ENCODE data around the gene IL6ST. TPM values are rescaled to one million over a fixed set of nuclear protein-coding genes. Genes with fewer than 3 reads are reported as not detected.

Gene IL6ST
- total and polyA plus RNA-seq, 2 donors: 94.1 to 95.9 TPM

DNA sequence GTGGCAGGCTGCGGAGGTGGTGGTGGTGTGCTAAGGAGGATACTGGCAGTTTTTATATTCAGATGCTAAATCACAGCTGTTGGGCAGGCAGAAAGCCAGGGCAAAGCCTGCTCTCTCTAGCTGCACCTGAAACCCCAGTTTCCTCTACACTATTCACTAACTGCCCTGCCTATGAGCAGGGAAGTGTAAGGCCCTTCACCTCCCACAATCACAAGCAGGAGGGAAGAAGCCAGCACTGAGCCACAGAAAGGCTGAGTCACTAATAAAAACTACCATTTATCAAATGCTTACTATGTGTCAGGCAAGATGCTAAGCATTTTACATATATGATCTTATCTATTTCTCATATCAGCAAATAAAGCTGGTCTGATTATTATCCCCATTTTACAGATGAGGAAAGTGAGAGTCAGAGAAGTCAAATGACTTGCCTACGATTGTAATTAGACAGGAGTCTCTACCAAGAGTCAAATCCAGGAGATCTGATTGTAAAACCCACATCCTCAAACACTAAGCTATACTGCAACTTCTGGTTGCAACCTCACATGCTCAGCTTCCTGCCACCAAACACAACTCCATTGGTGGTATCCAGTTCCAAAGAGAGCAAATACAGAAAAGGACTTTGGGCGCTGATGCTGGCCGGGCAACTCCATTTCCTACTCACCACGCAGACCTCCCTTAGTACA lies 17.7 kb upstream of the IL6ST start:
- H3K27me3 ChIP-seq (ENCODE audit: control insufficient read depth in 2 of 2, insufficient read depth in 1 of 2, low read length in 1 of 2): no peaks in the 10 kb centered on the region
- peak overlapping the region; percentile 33 to 69 for H3K27ac ChIP-seq (ENCODE audit: low read depth in 1 of 2, low read length in 1 of 2)
- H3K9me3 ChIP-seq (ENCODE audit: control insufficient read depth in 2 of 2, insufficient read depth in 1 of 2, low read length in 1 of 2): no peaks in the 10 kb centered on the region
- peak in 3 of 9 donors; percentile 35 to 81 (median 63) for DNase-seq (ENCODE audit: low read depth in 6 of 9, low spot score in 9 of 9)
- H3K4me1 ChIP-seq (ENCODE audit: control insufficient read depth in 2 of 2, insufficient read depth in 2 of 2, low read length in 2 of 2): peaks cover 0 to 12% of the 10 kb centered on the region in 2 donors
- WGBS: 55% methylated on average over 5 of the region's 5 CpGs
- H3K36me3 ChIP-seq (ENCODE audit: control insufficient read depth in 2 of 2, insufficient read depth in 2 of 2, low read length in 1 of 2): no peaks in the 10 kb centered on the region
- no peak overlapping the region for H3K4me3 ChIP-seq (ENCODE audit: low read length in 2 of 2)

- 87% methylated on average over 3 of the region's 3 CpGs for WGBS
- Histone ChIP-seq H3K4me1 (ENCODE audit: control insufficient read depth in 2 of 2, insufficient read depth in 2 of 2, low read length in 2 of 2) (peaks cover 0 to 12% of the 10 kb centered on the region in 2 donors), H3K4me3 (ENCODE audit: low read length in 2 of 2) (no peak overlapping the region), H3K27ac (ENCODE audit: low read depth in 1 of 2, low read length in 1 of 2) (peak overlapping the region; percentile 33 to 66), H3K27me3 (ENCODE audit: control insufficient read depth in 2 of 2, insufficient read depth in 1 of 2, low read length in 1 of 2) (no peaks in the 10 kb centered on the region), H3K36me3 (ENCODE audit: control insufficient read depth in 2 of 2, insufficient read depth in 2 of 2, low read length in 1 of 2) (no peaks in the 10 kb centered on the region), H3K9me3 (ENCODE audit: control insufficient read depth in 2 of 2, insufficient read depth in 1 of 2, low read length in 1 of 2) (no peaks in the 10 kb centered on the region)
- DNase-seq (ENCODE audit: low read depth in 6 of 9, low spot score in 9 of 9): no peak
Measured at GRCh38 chr5:56011835-56012234, 17.1 kb upstream of the IL6ST start.

GRCh38 chr5:56010431-56010830 lies 15.7 kb upstream of the IL6ST start:
- WGBS: 99% methylated on average over 3 of the region's 3 CpGs
- Histone ChIP-seq H3K36me3 (ENCODE audit: control insufficient read depth in 2 of 2, insufficient read depth in 2 of 2, low read length in 1 of 2) (no peaks in the 10 kb centered on the region), H3K27ac (ENCODE audit: low read depth in 1 of 2, low read length in 1 of 2) (no peak overlapping the region), H3K9me3 (ENCODE audit: control insufficient read depth in 2 of 2, insufficient read depth in 1 of 2, low read length in 1 of 2) (no peaks in the 10 kb centered on the region), H3K27me3 (ENCODE audit: control insufficient read depth in 2 of 2, insufficient read depth in 1 of 2, low read length in 1 of 2) (no peaks in the 10 kb centered on the region), H3K4me1 (ENCODE audit: control insufficient read depth in 2 of 2, insufficient read depth in 2 of 2, low read length in 2 of 2) (peaks cover 0 to 12% of the 10 kb centered on the region in 2 donors), H3K4me3 (ENCODE audit: low read length in 2 of 2) (no peak overlapping the region)
- DNase-seq (ENCODE audit: low read depth in 6 of 9, low spot score in 9 of 9): no peak

GRCh38 chr5:56006600-56006999 lies 11.8 kb upstream of the IL6ST start:
- DNase-seq (ENCODE audit: low read depth in 6 of 9, low spot score in 9 of 9): no peak
- Histone ChIP-seq H3K9me3 (ENCODE audit: control insufficient read depth in 2 of 2, insufficient read depth in 1 of 2, low read length in 1 of 2) (peaks cover 0 to 6% of the 10 kb centered on the region in 2 donors), H3K27ac (ENCODE audit: low read depth in 1 of 2, low read length in 1 of 2) (no peak overlapping the region), H3K4me3 (ENCODE audit: low read length in 2 of 2) (no peak overlapping the region), H3K4me1 (ENCODE audit: control insufficient read depth in 2 of 2, insufficient read depth in 2 of 2, low read length in 2 of 2) (no peaks in the 10 kb centered on the region), H3K36me3 (ENCODE audit: control insufficient read depth in 2 of 2, insufficient read depth in 2 of 2, low read length in 1 of 2) (no peaks in the 10 kb centered on the region), H3K27me3 (ENCODE audit: control insufficient read depth in 2 of 2, insufficient read depth in 1 of 2, low read length in 1 of 2) (no peaks in the 10 kb centered on the region)

DNA sequence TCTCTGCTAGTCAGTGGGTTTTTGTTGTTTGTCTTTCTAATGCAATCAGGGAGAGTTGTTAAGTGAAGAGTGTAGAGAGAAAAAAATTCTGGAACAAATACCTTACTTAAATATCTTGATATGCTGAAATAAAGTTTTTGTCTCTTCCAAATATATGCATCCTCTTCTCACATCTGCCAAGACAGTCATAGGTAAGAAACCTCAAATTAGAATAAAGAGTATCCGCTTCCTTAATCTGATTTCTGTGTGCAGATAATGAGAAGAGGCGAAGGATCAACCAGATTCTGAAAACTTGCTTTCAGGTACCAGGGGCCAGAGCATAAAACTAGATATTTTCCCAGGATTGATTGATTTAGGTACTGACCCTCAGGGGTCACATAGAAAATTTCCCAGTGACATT lies 11.3 kb upstream of the IL6ST start:
- Histone ChIP-seq H3K9me3 (ENCODE audit: control insufficient read depth in 2 of 2, insufficient read depth in 1 of 2, low read length in 1 of 2) (peaks cover 0 to 6% of the 10 kb centered on the region in 2 donors), H3K27me3 (ENCODE audit: control insufficient read depth in 2 of 2, insufficient read depth in 1 of 2, low read length in 1 of 2) (no peaks in the 10 kb centered on the region), H3K4me1 (ENCODE audit: control insufficient read depth in 2 of 2, insufficient read depth in 2 of 2, low read length in 2 of 2) (no peaks in the 10 kb centered on the region), H3K4me3 (ENCODE audit: low read length in 2 of 2) (no peak overlapping the region), H3K36me3 (ENCODE audit: control insufficient read depth in 2 of 2, insufficient read depth in 2 of 2, low read length in 1 of 2) (no peaks in the 10 kb centered on the region), H3K27ac (ENCODE audit: low read depth in 1 of 2, low read length in 1 of 2) (no peak overlapping the region)
- no peak for DNase-seq (ENCODE audit: low read depth in 6 of 9, low spot score in 9 of 9)
- 88% methylated on average over 2 of the region's 2 CpGs for WGBS

DNA sequence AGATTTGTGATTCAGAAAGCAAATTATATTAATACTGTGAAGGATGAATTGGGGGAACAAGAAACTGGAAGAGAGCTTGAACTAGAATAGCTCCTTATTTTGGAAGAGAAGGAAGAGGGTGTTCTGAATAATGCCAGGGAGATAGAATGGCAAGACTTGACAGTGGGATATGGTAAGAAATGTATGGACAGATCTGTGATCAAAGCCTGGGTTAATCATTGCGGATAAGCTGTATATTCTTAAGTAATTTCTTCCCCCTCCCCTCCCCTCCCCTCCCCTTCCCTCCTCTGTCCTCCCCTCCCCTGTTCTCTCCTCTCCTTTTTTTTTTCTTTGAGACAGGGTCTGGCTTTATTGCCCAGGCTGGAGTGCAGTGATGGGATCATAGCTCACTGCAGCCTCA lies 10.1 kb upstream of the IL6ST start:
- 94% methylated on average over 1 of the region's 1 CpG for WGBS
- no peaks in the 10 kb centered on the region for H3K27me3 ChIP-seq (ENCODE audit: control insufficient read depth in 2 of 2, insufficient read depth in 1 of 2, low read length in 1 of 2)
- no peak for DNase-seq (ENCODE audit: low read depth in 6 of 9, low spot score in 9 of 9)
- no peak overlapping the region for H3K27ac ChIP-seq (ENCODE audit: low read depth in 1 of 2, low read length in 1 of 2)
- H3K36me3 ChIP-seq (ENCODE audit: control insufficient read depth in 2 of 2, insufficient read depth in 2 of 2, low read length in 1 of 2): no peaks in the 10 kb centered on the region
- no peak overlapping the region for H3K4me3 ChIP-seq (ENCODE audit: low read length in 2 of 2)
- no peaks in the 10 kb centered on the region for H3K4me1 ChIP-seq (ENCODE audit: control insufficient read depth in 2 of 2, insufficient read depth in 2 of 2, low read length in 2 of 2)
- peaks cover 0 to 6% of the 10 kb centered on the region in 2 donors for H3K9me3 ChIP-seq (ENCODE audit: control insufficient read depth in 2 of 2, insufficient read depth in 1 of 2, low read length in 1 of 2)

GRCh38 chr5:56003679-56004078 lies 8.9 kb upstream of the IL6ST start:
- no peak for DNase-seq (ENCODE audit: low read depth in 6 of 9, low spot score in 9 of 9)
- Histone ChIP-seq H3K9me3 (ENCODE audit: control insufficient read depth in 2 of 2, insufficient read depth in 1 of 2, low read length in 1 of 2) (peaks cover 0 to 6% of the 10 kb centered on the region in 2 donors), H3K27ac (ENCODE audit: low read depth in 1 of 2, low read length in 1 of 2) (peak overlapping the region in 1 of 2 donors; percentile 18), H3K4me3 (ENCODE audit: low read length in 2 of 2) (no peak overlapping the region), H3K27me3 (ENCODE audit: control insufficient read depth in 2 of 2, insufficient read depth in 1 of 2, low read length in 1 of 2) (no peaks in the 10 kb centered on the region), H3K36me3 (ENCODE audit: control insufficient read depth in 2 of 2, insufficient read depth in 2 of 2, low read length in 1 of 2) (no peaks in the 10 kb centered on the region), H3K4me1 (ENCODE audit: control insufficient read depth in 2 of 2, insufficient read depth in 2 of 2, low read length in 2 of 2) (no peaks in the 10 kb centered on the region)
- WGBS: 92% methylated on average over 5 of the region's 5 CpGs

DNA sequence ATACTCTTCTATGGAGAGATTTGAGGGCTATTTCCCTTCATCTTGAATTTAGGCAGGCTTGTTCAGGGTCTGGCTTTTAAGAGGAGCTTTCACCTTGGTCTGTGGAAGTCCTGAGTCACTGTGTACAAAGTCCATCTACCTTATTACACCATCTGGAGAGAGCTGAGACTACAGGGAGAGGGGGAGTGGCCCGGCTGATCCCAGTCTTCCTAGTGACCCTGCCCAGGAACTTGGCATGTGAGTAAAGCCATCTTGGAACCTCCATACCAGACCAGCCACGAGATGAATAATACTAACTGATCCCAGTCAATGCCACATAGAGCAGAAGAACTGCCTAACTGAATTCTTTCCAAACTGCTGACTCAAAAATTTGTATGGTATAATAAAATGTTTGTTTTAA lies 8.4 kb upstream of the IL6ST start:
- H3K9me3 ChIP-seq (ENCODE audit: control insufficient read depth in 2 of 2, insufficient read depth in 1 of 2, low read length in 1 of 2): peaks cover 0 to 6% of the 10 kb centered on the region in 2 donors
- H3K4me3 ChIP-seq (ENCODE audit: low read length in 2 of 2): no peak overlapping the region
- H3K4me1 ChIP-seq (ENCODE audit: control insufficient read depth in 2 of 2, insufficient read depth in 2 of 2, low read length in 2 of 2): no peaks in the 10 kb centered on the region
- no peaks in the 10 kb centered on the region for H3K27me3 ChIP-seq (ENCODE audit: control insufficient read depth in 2 of 2, insufficient read depth in 1 of 2, low read length in 1 of 2)
- no peak for DNase-seq (ENCODE audit: low read depth in 6 of 9, low spot score in 9 of 9)
- no peaks in the 10 kb centered on the region for H3K36me3 ChIP-seq (ENCODE audit: control insufficient read depth in 2 of 2, insufficient read depth in 2 of 2, low read length in 1 of 2)
- 94% methylated on average over 2 of the region's 2 CpGs for WGBS
- H3K27ac ChIP-seq (ENCODE audit: low read depth in 1 of 2, low read length in 1 of 2): no peak overlapping the region

DNA sequence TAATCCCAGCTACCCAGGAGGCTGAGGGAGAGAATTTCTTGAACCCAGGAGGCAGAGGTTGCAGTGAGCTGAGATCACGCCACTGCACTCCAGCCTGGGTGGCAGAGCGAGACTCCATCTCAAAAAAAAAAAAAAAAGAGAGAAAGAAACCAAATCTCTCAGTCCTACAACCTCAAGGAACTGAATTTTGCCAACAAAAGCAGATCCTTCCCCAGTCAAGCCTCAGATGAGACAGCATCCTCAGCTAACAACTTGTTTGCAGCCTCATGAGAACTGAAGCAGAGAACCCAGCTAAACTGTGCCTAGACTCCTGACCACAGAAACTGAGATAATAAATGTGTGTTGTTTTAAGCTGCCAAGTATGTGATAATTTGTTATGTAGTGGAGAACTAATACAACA lies 7.5 kb upstream of the IL6ST start:
- no peak for DNase-seq (ENCODE audit: low read depth in 6 of 9, low spot score in 9 of 9)
- 100% methylated on average over 2 of the region's 2 CpGs for WGBS
- Histone ChIP-seq H3K27ac (ENCODE audit: low read depth in 1 of 2, low read length in 1 of 2) (no peak overlapping the region), H3K27me3 (ENCODE audit: control insufficient read depth in 2 of 2, insufficient read depth in 1 of 2, low read length in 1 of 2) (no peaks in the 10 kb centered on the region), H3K9me3 (ENCODE audit: control insufficient read depth in 2 of 2, insufficient read depth in 1 of 2, low read length in 1 of 2) (peaks cover 0 to 6% of the 10 kb centered on the region in 2 donors), H3K4me1 (ENCODE audit: control insufficient read depth in 2 of 2, insufficient read depth in 2 of 2, low read length in 2 of 2) (no peaks in the 10 kb centered on the region), H3K4me3 (ENCODE audit: low read length in 2 of 2) (no peak overlapping the region), H3K36me3 (ENCODE audit: control insufficient read depth in 2 of 2, insufficient read depth in 2 of 2, low read length in 1 of 2) (no peaks in the 10 kb centered on the region)
